Measurements from ENCODE around the gene TRIO. TPM values are rescaled to one million over a fixed set of nuclear protein-coding genes. Genes with fewer than 3 reads are reported as not detected.

The TRIO gene
- total and polyA plus RNA-seq, 2 of the 8 experiments (the other 6 are each of a cell fraction or from before 2014, with no cell fraction given): 35.1 to 69.1 TPM

- no peak for TF ChIP-seq E2F6 (IDR thresholded peaks at IDR 0.05)
- no peak for TF ChIP-seq RFX5 (IDR thresholded peaks at IDR 0.05; ENCODE audit: borderline replicate concordance, low read depth, low read length)
- TF ChIP-seq ATF3 (IDR thresholded peaks at IDR 0.05; ENCODE audit: insufficient read depth, low read depth, low read length): no peak
These were observed 115.7 kb downstream of the TRIO start (continued) for GRCh38 chr5:14258840-14259239.
